ENCODE results near the gene PRR27. TPM values are rescaled to one million over a fixed set of nuclear protein-coding genes. Genes with fewer than 3 reads are reported as not detected.

PRR27 gene
- polyA plus RNA-seq, 2 of the 4 experiments (the other 2 are of a cell fraction): not detected

DNA sequence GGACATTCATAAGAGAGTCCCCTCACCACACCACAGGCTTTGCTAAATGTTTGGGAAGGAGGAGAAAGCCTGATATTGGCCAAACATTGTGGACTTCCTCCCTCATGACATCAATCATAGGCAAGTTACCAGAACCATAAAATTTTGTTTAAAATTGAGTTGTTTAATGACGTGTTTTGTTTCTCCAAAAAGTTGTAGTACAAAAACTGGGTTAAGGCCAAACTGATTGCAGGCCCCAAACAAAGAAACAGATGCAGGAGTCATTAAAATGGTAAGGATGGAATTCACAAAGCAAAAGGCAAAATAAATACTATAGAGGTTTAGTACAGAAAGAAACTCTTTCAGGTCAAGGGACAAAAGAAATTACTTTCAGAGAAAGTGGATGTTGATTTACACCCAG is 37.6 kb downstream of the PRR27 start:
- Histone ChIP-seq H3K9me3 (no peaks in the 10 kb centered on the region), H3K4me1 (no peaks in the 10 kb centered on the region), H3K27ac (no peak overlapping the region), H3K4me3 (no peak overlapping the region), H3K4me2 (no peak overlapping the region)
- CTCF ChIA-PET: no interaction called here
- POLR2A ChIA-PET: no interaction called here
- FAIRE-seq: no peak
- ATAC-seq: no peak
- no peak for DNase-seq (ENCODE audit: low read depth in 1 of 2, low spot score in 1 of 2)
- 4% methylated on average over 1 of the region's 1 CpG for WGBS (ENCODE audit: missing lambda C conversion rate)
- TF ChIP-seq RCOR1 (IDR thresholded peaks at IDR 0.05; ENCODE audit: low read depth, low read length) (no peak), MYC (IDR thresholded peaks at IDR 0.05; ENCODE audit: borderline replicate concordance, low read length) (no peak), HOXB13 (CRISPR knock-in tag; IDR thresholded peaks at IDR 0.05; ENCODE audit: low read depth) (no peak), SREBF2 (IDR thresholded peaks at IDR 0.05) (no peak), USF2 (IDR thresholded peaks at IDR 0.05) (no peak), E2F6 (IDR thresholded peaks at IDR 0.05; ENCODE audit: borderline replicate concordance, low read depth) (no peak)
- TF ChIP-seq, protein P1, sequence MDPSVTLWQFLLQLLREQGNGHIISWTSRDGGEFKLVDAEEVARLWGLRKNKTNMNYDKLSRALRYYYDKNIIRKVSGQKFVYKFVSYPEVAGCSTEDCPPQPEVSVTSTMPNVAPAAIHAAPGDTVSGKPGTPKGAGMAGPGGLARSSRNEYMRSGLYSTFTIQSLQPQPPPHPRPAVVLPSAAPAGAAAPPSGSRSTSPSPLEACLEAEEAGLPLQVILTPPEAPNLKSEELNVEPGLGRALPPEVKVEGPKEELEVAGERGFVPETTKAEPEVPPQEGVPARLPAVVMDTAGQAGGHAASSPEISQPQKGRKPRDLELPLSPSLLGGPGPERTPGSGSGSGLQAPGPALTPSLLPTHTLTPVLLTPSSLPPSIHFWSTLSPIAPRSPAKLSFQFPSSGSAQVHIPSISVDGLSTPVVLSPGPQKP (IDR thresholded peaks at IDR 0.05; ENCODE audit: low read depth, low read length): no peak
- TF ChIP-seq, protein P2, sequence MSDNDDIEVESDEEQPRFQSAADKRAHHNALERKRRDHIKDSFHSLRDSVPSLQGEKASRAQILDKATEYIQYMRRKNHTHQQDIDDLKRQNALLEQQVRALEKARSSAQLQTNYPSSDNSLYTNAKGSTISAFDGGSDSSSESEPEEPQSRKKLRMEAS (IDR thresholded peaks at IDR 0.05): no peak

- H3K4me3 ChIP-seq: no peak overlapping the region
- ATAC-seq (no peak), DNase-seq (ENCODE audit: low read depth in 1 of 2, low spot score in 1 of 2) (no peak), FAIRE-seq (no peak)
- TF ChIP-seq POLR2AphosphoS2 (conservative IDR thresholded peaks at IDR 0.05; ENCODE audit: low read length): no peak
- no peak for TF ChIP-seq HEYL (CRISPR knock-in tag; IDR thresholded peaks at IDR 0.05)
- TF ChIP-seq ZSCAN20 (CRISPR knock-in tag; IDR thresholded peaks at IDR 0.05): no peak
- TF ChIP-seq PHF8 (IDR thresholded peaks at IDR 0.05; ENCODE audit: borderline replicate concordance, low read depth): no peak
- TF ChIP-seq NFE2L2 (conservative IDR thresholded peaks at IDR 0.05; ENCODE audit: low read length): no peak
- TF ChIP-seq NR3C1 (IDR thresholded peaks at IDR 0.05): no peak
- TF ChIP-seq JUNB (IDR thresholded peaks at IDR 0.05): no peak
- no peak for TF ChIP-seq TFCP2L1 (CRISPR knock-in tag; IDR thresholded peaks at IDR 0.05)
- TF ChIP-seq REST (IDR thresholded peaks at IDR 0.05): no peak
- TF ChIP-seq POLR2A (IDR thresholded peaks at IDR 0.05; ENCODE audit: low read length): no peak
- H3K27ac ChIP-seq: no peak overlapping the region
- H3K4me2 ChIP-seq: no peak overlapping the region
- POLR2A ChIA-PET: no interaction called here
- no peaks in the 10 kb centered on the region for H3K9me3 ChIP-seq
- CTCF ChIA-PET: no interaction called here
- H3K4me1 ChIP-seq: no peaks in the 10 kb centered on the region
- 55% methylated on average over 2 of the region's 2 CpGs for WGBS (ENCODE audit: missing lambda C conversion rate)
Observed at GRCh38 chr4:70192895-70193294, 38.9 kb downstream of the PRR27 start.

DNA sequence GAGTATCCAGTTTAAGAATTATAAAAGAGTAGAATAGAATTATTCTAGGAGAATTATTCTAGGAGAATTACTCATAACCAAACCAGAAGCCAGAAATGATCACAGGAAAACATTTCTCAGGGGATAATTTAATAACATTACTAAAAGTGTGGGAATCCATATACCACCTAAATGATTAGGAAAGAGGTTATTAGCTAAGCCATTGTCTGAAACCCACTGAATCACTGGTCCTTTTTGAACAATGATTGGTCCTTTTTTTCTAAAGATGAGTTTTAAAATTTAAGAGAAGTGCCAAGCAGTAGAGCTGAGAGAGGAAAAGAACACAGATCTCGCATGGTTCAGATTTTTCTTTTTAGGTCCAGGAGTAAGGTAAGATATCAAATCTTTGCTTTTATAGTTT is 41.4 kb downstream of the PRR27 start, which contains the start of gene ODAM:
ODAM (plus strand) TSS at position 301 of the 400 bp plus-strand sequence. CDS start 819 bp downstream, outside the sequence.
- Histone ChIP-seq H3K9me3 (no peaks in the 10 kb centered on the region), H3K4me2 (no peak within 1 kb of the TSS), H3K27ac (no peak within 1 kb of the TSS), H3K4me3 (no peak within 1 kb of the TSS), H3K4me1 (no peaks in the 10 kb centered on the region)
- ChIA-PET POLR2A (no interaction called here), CTCF (no interaction called here)
- TF ChIP-seq MAZ (IDR thresholded peaks at IDR 0.05; ENCODE audit: borderline replicate concordance, low read depth, low read length) (no peak), KDM5A (IDR thresholded peaks at IDR 0.05) (no peak), CHD4 (IDR thresholded peaks at IDR 0.05; ENCODE audit: borderline replicate concordance) (no peak), PBX3 (IDR thresholded peaks at IDR 0.05) (no peak), JUN (IDR thresholded peaks at IDR 0.05) (no peak), GATA3 (IDR thresholded peaks at IDR 0.05; ENCODE audit: borderline replicate concordance) (no peak)
- TF ChIP-seq, protein P1 (IDR thresholded peaks at IDR 0.05; ENCODE audit: low read depth, low read length): no peak
- TF ChIP-seq, protein P3, sequence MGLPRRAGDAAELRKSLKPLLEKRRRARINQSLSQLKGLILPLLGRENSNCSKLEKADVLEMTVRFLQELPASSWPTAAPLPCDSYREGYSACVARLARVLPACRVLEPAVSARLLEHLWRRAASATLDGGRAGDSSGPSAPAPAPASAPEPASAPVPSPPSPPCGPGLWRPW (IDR thresholded peaks at IDR 0.05): no peak
- FAIRE-seq: no peak
- ATAC-seq: no peak
- DNase-seq (ENCODE audit: low read depth in 1 of 2, low spot score in 1 of 2): no peak
- WGBS (ENCODE audit: missing lambda C conversion rate): 50% methylated on average over 1 of the region's 1 CpG
